ENCODE measurements around the gene SUGT1. TPM values are rescaled to one million over a fixed set of nuclear protein-coding genes. Genes with fewer than 3 reads are reported as not detected.

SUGT1 gene
- total RNA-seq, 1 donor from 2014 or later, result 67.8 TPM

DNA sequence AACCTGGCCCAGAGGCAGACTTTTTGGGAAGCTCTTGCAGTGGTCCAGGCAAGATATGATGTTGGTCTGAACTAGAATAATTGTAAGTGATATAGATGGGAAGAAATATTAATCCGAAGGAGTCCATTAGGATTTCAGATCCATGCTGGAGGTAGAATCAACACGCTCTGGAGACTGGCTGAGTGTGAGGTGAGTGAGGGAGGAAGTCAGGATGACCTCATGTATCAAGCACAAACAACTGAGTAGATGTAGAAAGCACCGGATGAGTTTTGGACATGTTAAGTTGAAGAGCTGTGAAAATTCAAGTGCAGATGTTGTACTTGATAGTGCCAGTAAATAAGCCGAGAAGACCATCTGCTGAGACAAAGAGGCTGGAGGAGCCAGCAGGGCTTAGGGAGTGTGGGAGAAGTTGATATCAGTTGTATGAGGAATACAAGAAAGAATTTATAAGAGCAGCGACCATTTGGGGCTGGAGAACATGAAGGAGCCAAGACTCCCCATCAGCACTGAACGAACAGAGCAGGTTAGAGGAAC is 92.3 kb downstream of the SUGT1 start:
- peaks cover 37% of the 10 kb centered on the region for H3K27me3 Mint-ChIP-seq
- H3K27ac Mint-ChIP-seq, result no peak overlapping the region

DNA sequence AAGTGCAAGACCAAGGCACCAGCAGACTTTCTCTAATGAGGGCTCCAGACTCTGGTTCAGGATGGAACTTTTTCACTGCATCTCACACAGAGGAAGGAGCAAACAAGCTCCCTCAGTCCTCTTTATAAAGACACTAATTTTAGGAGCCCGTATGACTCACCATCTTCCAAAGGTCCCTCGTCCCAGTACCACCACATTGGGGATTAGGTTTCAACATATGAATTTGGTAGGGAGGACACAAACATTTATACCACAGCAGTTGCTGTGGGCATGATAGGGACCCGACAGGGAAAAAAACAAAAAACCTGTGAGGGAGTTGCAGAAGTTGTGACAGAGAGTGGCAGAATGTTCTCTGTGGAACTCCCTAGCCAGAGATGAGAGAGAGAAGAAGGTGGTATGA is 93.5 kb downstream of the SUGT1 start:
- TF ChIP-seq, protein P1, sequence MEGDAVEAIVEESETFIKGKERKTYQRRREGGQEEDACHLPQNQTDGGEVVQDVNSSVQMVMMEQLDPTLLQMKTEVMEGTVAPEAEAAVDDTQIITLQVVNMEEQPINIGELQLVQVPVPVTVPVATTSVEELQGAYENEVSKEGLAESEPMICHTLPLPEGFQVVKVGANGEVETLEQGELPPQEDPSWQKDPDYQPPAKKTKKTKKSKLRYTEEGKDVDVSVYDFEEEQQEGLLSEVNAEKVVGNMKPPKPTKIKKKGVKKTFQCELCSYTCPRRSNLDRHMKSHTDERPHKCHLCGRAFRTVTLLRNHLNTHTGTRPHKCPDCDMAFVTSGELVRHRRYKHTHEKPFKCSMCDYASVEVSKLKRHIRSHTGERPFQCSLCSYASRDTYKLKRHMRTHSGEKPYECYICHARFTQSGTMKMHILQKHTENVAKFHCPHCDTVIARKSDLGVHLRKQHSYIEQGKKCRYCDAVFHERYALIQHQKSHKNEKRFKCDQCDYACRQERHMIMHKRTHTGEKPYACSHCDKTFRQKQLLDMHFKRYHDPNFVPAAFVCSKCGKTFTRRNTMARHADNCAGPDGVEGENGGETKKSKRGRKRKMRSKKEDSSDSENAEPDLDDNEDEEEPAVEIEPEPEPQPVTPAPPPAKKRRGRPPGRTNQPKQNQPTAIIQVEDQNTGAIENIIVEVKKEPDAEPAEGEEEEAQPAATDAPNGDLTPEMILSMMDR (IDR thresholded peaks at IDR 0.05; ENCODE audit: unreplicated experiment), result no peak
- Mint-ChIP-seq H3K36me3 (ENCODE audit: insufficient read depth) (no peaks in the 10 kb centered on the region), H3K27me3 (peaks cover 25% of the 10 kb centered on the region), H3K27ac (no peak overlapping the region), H3K4me1 (ENCODE audit: low read depth) (no peaks in the 10 kb centered on the region), H3K4me3 (ENCODE audit: low read depth) (no peak overlapping the region), H3K9me3 (ENCODE audit: low read depth) (no peaks in the 10 kb centered on the region)
- no peak for DNase-seq (ENCODE audit: low spot score, unreplicated experiment)

More for the DNA sequence above, 92.3 kb downstream of the SUGT1 start:
- no peak for DNase-seq (ENCODE audit: low spot score, unreplicated experiment)
- Mint-ChIP-seq H3K9me3 (ENCODE audit: low read depth) (no peaks in the 10 kb centered on the region), H3K36me3 (ENCODE audit: insufficient read depth) (no peaks in the 10 kb centered on the region), H3K4me3 (ENCODE audit: low read depth) (no peak overlapping the region), H3K4me1 (ENCODE audit: low read depth) (no peaks in the 10 kb centered on the region)
- TF ChIP-seq, protein P1 (IDR thresholded peaks at IDR 0.05; ENCODE audit: unreplicated experiment), result no peak

DNA sequence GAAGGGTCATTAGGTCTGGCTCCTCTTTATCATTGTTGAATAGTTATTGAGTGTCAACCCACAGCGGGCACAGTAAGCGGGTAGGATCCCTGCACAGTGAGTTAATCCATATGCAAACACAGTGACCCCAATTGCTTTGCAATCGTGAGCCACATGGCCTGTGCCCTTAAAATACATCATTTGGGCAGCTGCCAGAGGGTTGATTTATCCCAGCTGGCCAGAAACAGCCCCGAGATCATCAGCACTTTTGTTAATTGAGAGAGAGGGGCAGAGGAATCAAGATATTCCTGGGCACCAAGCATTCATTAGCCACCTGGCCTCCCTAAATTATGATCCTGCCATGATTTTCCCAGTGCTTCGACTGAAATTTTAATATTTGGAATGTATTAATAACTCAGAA is 96.8 kb downstream of the SUGT1 start:
- Mint-ChIP-seq H3K4me1 (ENCODE audit: low read depth) (no peaks in the 10 kb centered on the region), H3K9me3 (ENCODE audit: low read depth) (no peaks in the 10 kb centered on the region), H3K36me3 (ENCODE audit: insufficient read depth) (no peaks in the 10 kb centered on the region), H3K4me3 (ENCODE audit: low read depth) (no peak overlapping the region), H3K27me3 (peaks cover 10% of the 10 kb centered on the region), H3K27ac (no peak overlapping the region)
- DNase-seq (ENCODE audit: low spot score, unreplicated experiment), result no peak
- TF ChIP-seq, protein P1 (IDR thresholded peaks at IDR 0.05; ENCODE audit: unreplicated experiment), result no peak

Other genes with a start within 250 kb of the SUGT1 start
- 1.7 TPM in 2 replicates for gene THSD1, start 246.7 kb upstream of the SUGT1 start, total RNA-seq
- gene VPS36, start 202.2 kb upstream of the SUGT1 start, total RNA-seq, result 48.9 and 49.6 TPM in 2 replicates
- 49.4 and 51.7 TPM in 2 replicates for gene CKAP2, start 197.4 kb upstream of the SUGT1 start, total RNA-seq
- gene HNRNPA1L2, start 10.4 kb upstream of the SUGT1 start, total RNA-seq, result 10.7 and 12.0 TPM in 2 replicates
- 1.1 and 1.2 TPM in 2 replicates for gene CNMD, start 87.0 kb downstream of the SUGT1 start, total RNA-seq
- 0.17 and 0.42 TPM in 2 replicates for gene PCDH8, start 195.8 kb downstream of the SUGT1 start, total RNA-seq